Vagina (tissue), 2 donors: ENCODE measurements around the gene TMEM273. TPM values are rescaled to one million over a fixed set of nuclear protein-coding genes. Genes with fewer than 3 reads are reported as not detected.

Source experiments
- DNase-seq, 2 donors: peaks; one replicate each; pipeline ENCODE4 v3.0.0-alpha.2; 2017; ENCODE audit errors: extremely low spot score in 2 of 2
- H3K27ac ChIP-seq: fragments of 200-600 bp; sonication (generic); one replicate; pipeline ENCODE4 v1.5.1; 2019
- H3K27me3 ChIP-seq: fragments of 200-600 bp; sonication (generic); one replicate; pipeline ENCODE4 v1.5.1; 2019
- H3K36me3 ChIP-seq, 2 donors: fragments of 200-600 bp; sonication (generic); one replicate each; pipeline ENCODE4 v1.5.1; 2017 to 2019
- H3K4me1 ChIP-seq: fragments of 200-600 bp; sonication (generic); one replicate; pipeline ENCODE4 v1.5.1; 2019
- H3K4me3 ChIP-seq, 2 donors: fragments of 200-600 bp; sonication (generic); 1 replicate in 1 of 2; 2 replicates in 1 of 2; pipeline ENCODE4 v1.5.1; 2016 to 2019
- H3K9me3 ChIP-seq: fragments of 200-600 bp; sonication (generic); one replicate; pipeline ENCODE4 v1.5.1; 2019
- POLR2A ChIP-seq, 2 donors: fragments of 450-650 bp; IDR thresholded peaks; one replicate each; pipeline ENCODE4 v1.6.1; 2017; ENCODE audit warnings: antibody characterized with exemption in 2 of 2, mild to moderate bottlenecking in 2 of 2, moderate library complexity in 2 of 2
- POLR2AphosphoS5 ChIP-seq, 2 donors: sonication (generic); formaldehyde crosslinking; IDR thresholded peaks; one replicate each; pipeline ENCODE4 v1.9.0; 2017; ENCODE audit warnings: antibody characterized with exemption in 2 of 2, mild to moderate bottlenecking in 2 of 2, low read depth in 1 of 2; ENCODE audit not compliant: insufficient read depth in 1 of 2
- intact Hi-C: fragments of 100-400 bp; cut with DNase I; formaldehyde crosslinking; loops from one replicate; pipeline ENCODE4 v1.15.1; 2023
- total RNA-seq: library from RNA; depleted of rRNA; stranded (reverse); fragments of >200 nt; gene quantifications from one replicate; pipeline ENCODE4 v1.2.3, GENCODE V29; 2016
- TF ChIP-seq, protein P1 (sequence below), 3 experiments: fragments of 450-650 bp in 2 of 3; fragments of 200-600 bp in 1 of 3; sonication (generic) in 1 of 3; IDR thresholded peaks; one replicate each; pipeline ENCODE4 v1.5.1; 2017 to 2019; ENCODE audit warnings: antibody characterized with exemption in 3 of 3, mild to moderate bottlenecking in 2 of 3, moderate library complexity in 2 of 3

Gene TMEM273
- total RNA-seq, 1 donor from 2014 or later, result 17.9 TPM

DNA sequence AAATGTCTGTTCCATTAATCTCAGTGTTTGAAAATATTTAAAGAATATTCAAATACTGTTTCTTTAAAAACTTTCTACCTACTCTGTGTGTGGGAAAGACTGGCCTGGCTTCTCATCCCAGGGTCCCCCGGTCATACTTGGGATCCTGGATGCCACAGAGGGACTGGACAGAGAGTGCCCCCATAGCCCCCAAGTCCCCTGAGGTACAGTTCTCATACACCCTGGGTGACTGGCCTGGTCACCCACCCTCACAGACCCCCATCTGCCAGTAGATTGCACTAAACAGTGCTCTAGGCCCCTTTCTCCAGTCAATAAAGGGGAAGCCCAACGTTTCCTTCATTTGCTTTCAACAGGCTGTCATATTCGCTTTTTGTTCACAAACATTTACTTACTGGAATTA is 3.0 kb downstream of the TMEM273 start:
- peak; percentile 71 to 72 for DNase-seq
- no peak for TF ChIP-seq POLR2AphosphoS5 (IDR thresholded peaks at IDR 0.05; ENCODE audit: insufficient read depth in 1 of 2, low read depth in 1 of 2)
- no peak for TF ChIP-seq POLR2A (IDR thresholded peaks at IDR 0.05)
- TF ChIP-seq, protein P1, sequence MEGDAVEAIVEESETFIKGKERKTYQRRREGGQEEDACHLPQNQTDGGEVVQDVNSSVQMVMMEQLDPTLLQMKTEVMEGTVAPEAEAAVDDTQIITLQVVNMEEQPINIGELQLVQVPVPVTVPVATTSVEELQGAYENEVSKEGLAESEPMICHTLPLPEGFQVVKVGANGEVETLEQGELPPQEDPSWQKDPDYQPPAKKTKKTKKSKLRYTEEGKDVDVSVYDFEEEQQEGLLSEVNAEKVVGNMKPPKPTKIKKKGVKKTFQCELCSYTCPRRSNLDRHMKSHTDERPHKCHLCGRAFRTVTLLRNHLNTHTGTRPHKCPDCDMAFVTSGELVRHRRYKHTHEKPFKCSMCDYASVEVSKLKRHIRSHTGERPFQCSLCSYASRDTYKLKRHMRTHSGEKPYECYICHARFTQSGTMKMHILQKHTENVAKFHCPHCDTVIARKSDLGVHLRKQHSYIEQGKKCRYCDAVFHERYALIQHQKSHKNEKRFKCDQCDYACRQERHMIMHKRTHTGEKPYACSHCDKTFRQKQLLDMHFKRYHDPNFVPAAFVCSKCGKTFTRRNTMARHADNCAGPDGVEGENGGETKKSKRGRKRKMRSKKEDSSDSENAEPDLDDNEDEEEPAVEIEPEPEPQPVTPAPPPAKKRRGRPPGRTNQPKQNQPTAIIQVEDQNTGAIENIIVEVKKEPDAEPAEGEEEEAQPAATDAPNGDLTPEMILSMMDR (IDR thresholded peaks at IDR 0.05), result no peak
- Histone ChIP-seq H3K4me1 (peaks cover 19% of the 10 kb centered on the region), H3K4me3 (no peak overlapping the region), H3K9me3 (no peaks in the 10 kb centered on the region), H3K36me3 (no peaks in the 10 kb centered on the region), H3K27ac (no peak overlapping the region), H3K27me3 (no peaks in the 10 kb centered on the region)
- intact Hi-C loops, result no loop called here

DNA sequence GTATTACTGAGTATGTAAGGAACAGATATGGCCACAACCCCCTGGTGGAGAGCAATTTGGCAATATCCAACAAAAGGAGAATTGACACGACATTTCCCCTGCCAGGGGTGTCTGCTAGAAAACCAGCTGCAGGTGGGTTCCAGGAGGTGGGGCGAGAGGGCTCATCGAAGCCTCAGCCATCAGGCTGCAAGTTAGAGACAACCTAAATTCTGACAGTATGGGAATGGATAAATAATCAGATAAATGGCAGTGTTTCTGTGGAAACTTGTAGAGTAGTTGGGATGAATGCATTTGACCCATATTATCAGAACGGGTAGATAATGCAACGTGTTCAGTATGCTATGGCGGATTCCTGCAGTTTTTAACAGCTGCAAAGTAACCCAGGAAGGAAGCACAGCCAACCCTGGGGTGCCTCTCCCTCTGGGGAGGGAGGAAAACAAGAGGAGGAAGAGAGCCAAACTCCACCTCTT is 3.5 kb downstream of the TMEM273 start:
- Histone ChIP-seq H3K27ac (no peak overlapping the region), H3K9me3 (no peaks in the 10 kb centered on the region), H3K4me1 (peaks cover 16% of the 10 kb centered on the region), H3K4me3 (no peak overlapping the region), H3K36me3 (no peaks in the 10 kb centered on the region), H3K27me3 (no peaks in the 10 kb centered on the region)
- DNase-seq, result no peak
- no peak for TF ChIP-seq POLR2A (IDR thresholded peaks at IDR 0.05)
- intact Hi-C loops, result no loop called here

DNA sequence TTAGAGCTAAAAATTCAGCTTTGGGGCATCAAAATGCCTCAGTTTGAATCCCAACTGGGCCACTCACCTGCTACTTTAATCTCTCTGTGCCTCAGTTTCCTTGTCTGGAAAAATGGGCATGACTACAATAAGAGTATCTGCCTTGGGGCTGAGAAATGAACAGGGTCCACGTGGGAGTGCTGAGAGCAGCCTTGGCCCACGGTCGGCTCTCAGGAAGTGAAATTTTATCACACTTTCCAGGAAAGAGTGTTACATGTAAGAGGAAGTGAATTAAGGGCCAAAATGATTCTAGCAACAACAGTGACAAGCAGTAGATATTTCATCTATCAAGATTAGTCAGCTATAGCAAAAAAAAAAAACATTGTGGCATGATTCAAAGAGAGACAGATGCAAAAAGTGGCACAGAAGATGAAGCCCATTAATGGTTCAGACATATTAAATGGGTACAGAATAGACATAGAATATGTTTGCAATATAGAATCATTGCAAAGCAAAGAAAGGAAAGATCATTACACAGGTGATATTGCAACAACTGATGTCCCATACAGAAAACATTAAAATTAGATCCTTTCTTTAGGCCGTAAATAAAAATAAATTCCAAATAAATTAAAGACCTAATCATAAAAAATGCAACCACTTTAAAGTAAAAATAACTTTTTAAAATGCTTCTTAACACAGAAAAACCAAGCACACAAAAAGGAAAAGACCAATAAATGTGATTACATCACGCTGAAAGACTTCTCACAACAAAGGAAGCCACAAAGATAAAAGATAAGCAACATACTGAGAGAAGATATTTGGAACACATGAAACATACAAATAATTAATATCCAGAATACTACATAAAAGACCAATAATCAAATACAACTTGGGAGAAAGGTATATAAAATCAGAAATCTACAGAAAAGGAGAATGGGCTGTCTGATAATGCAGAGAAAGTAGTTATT is 4.3 kb downstream of the TMEM273 start:
- peaks cover 8% of the 10 kb centered on the region for H3K4me1 ChIP-seq
- no peak overlapping the region for H3K27ac ChIP-seq
- H3K4me3 ChIP-seq, result no peak overlapping the region
- no peak for TF ChIP-seq POLR2A (IDR thresholded peaks at IDR 0.05)
- TF ChIP-seq, protein P1 (IDR thresholded peaks at IDR 0.05), result no peak
- TF ChIP-seq POLR2AphosphoS5 (IDR thresholded peaks at IDR 0.05; ENCODE audit: insufficient read depth in 1 of 2, low read depth in 1 of 2), result no peak
- no peaks in the 10 kb centered on the region for H3K9me3 ChIP-seq
- no peak for DNase-seq
- intact Hi-C loops, result no loop called here
- no peaks in the 10 kb centered on the region for H3K36me3 ChIP-seq
- H3K27me3 ChIP-seq, result no peaks in the 10 kb centered on the region

DNA sequence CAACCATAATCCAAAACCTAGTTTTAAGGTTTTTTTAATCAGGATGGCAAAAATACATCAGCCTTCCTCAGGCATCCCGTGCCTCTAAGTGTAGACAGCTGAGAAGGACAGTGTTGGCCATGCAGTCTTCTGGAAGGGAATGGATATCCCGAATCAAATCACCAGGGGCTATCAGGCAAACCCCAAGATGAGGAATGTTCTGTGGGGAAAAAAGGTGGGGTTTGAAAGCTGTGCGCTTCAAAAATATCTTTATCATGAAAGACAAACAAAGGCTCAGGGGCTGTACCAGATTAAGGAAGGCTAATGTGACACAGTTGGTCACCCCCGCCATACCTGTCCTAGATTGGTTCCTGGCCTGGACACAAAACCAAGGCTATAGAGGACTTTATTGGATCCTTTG is 5.4 kb downstream of the TMEM273 start:
- no peaks in the 10 kb centered on the region for H3K27me3 ChIP-seq
- no peaks in the 10 kb centered on the region for H3K9me3 ChIP-seq
- TF ChIP-seq POLR2A (IDR thresholded peaks at IDR 0.05) (no peak), POLR2AphosphoS5 (IDR thresholded peaks at IDR 0.05; ENCODE audit: insufficient read depth in 1 of 2, low read depth in 1 of 2) (no peak)
- TF ChIP-seq, protein P1 (IDR thresholded peaks at IDR 0.05), result no peak
- no peak overlapping the region for H3K27ac ChIP-seq
- no peaks in the 10 kb centered on the region for H3K36me3 ChIP-seq
- H3K4me3 ChIP-seq, result no peak overlapping the region
- peaks cover 5% of the 10 kb centered on the region for H3K4me1 ChIP-seq
- intact Hi-C loops, result no loop called here
- no peak for DNase-seq

DNA sequence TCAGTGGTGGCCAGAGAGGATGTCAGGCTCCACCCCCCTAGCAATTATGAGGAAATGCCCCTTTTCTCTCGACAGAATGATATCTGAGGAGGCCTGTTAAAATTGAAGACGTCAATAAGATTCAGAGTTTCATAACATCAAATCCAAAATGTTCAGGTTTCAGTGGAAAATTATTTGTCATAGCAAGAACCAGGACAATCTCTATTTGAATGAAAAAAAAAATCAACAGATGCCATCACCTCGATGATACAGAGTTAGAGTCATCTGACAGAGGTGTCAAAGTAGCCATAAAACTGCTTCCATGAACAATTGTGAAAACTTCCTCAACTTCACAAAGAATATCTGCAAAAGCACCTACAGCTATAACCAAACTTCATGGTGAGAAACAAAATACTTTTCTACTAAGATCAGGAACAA is 7.7 kb downstream of the TMEM273 start:
- H3K27me3 ChIP-seq, result no peaks in the 10 kb centered on the region
- TF ChIP-seq POLR2AphosphoS5 (IDR thresholded peaks at IDR 0.05; ENCODE audit: insufficient read depth in 1 of 2, low read depth in 1 of 2) (no peak), POLR2A (IDR thresholded peaks at IDR 0.05) (no peak)
- TF ChIP-seq, protein P1 (IDR thresholded peaks at IDR 0.05), result no peak
- no peaks in the 10 kb centered on the region for H3K9me3 ChIP-seq
- DNase-seq, result no peak
- no peak overlapping the region for H3K4me3 ChIP-seq
- no peaks in the 10 kb centered on the region for H3K36me3 ChIP-seq
- H3K27ac ChIP-seq, result no peak overlapping the region
- H3K4me1 ChIP-seq, result peaks cover 14% of the 10 kb centered on the region
- intact Hi-C loops, result no loop called here
